GM21528 (cell line): ENCODE results near the gene OOSP4A.
"Not testable (repeated sequence)": the region's sequence is repeated elsewhere in the genome, so short reads cannot be mapped to it uniquely, and the experiment has no call there.

Source experiments
- ATAC-seq: cut with Tn5 transposase; IDR thresholded peaks from one replicate; pipeline ENCODE4 v1.9.1; 2021; ENCODE audit warnings: mild to moderate bottlenecking, moderate library complexity; ENCODE audit not compliant: unreplicated experiment, low FRiP score

The OOSP4A gene

GRCh38 chr11:59968395-59968783 is 4.6 kb downstream of the OOSP4A start:
- ATAC-seq = no peak

GRCh38 chr11:59973097-59973496 is 9.3 kb downstream of the OOSP4A start:
- no peak for ATAC-seq

DNA sequence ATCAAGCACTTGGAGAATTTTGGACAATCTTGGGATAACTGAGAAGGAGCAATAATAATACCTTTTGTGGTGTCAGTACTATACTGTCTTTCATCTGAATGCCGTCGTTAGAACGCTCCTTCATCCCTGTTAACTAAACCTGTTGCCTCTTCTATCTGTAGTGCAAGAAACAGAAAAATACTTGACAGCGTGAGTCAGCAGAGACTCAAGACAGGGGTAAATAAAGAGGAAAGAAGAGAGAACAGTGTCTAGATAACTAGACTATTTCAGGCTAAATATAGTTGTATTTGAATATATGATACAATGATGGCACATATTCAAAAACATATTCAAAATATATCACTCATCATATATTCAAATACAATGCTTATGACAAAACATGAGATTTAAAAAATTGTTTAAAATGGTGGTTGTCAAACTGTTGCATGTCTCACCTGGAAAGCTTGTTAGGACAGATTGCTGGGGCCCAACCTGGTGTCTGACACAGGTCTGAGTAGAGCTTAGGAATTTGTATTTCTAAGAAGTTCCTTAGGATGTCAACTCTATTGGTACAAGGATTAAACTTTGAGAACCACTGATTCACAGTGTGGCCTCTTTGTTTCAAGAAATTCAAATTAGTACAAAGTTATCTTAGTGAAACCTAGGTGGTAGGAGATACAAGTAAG is 17.4 kb downstream of the OOSP4A start:
- no peak for ATAC-seq

- not testable (repeated sequence) for ATAC-seq
Measured at GRCh38 chr11:59982037-59982436, 18.2 kb downstream of the OOSP4A start.

DNA sequence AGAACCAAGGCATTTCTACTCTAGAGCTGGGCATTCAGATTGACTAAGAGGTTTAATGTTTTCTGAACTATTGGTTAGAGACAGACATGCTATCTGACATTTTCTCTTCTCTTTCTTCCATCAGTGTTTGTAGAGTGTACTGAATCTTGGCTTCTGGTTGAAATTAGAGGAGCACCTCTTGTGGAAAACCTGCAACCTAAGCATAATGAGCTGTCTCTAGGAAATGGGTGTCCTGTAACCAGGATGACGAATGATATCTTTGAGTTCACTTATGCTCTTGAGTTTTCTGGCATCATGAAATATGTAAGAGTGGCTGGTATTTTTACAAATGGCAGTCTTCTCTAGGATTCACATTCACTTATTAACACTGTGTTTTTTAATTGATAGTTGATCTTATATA is 19.4 kb downstream of the OOSP4A start:
- no peak for ATAC-seq

DNA sequence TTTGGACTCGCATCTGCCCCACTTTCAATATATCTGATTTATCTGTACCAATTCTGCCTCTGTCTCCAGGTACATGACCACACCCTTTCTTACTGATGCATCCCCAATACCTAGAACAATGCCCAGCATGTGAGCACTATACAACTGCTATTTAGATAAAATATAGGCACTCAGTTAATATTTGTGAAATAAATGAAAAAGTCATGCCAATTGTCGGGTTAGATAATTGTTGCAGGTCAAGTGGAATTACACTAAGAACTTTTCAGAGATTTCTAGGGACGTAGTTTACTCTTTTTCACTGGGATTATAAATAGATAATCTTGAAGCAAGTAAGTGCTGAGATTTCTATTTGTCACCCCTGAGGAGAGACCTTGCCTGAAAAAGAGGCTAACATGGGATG is 20.5 kb downstream of the OOSP4A start:
- ATAC-seq = no peak

GRCh38 chr11:59990421-59990820 is 26.6 kb downstream of the OOSP4A start:
- ATAC-seq = no peak

- ATAC-seq = no peak
Measured at GRCh38 chr11:59992425-59992824, 28.6 kb downstream of the OOSP4A start.

- ATAC-seq = no peak
Measured at GRCh38 chr11:59997800-59998199, 34.0 kb downstream of the OOSP4A start.

DNA sequence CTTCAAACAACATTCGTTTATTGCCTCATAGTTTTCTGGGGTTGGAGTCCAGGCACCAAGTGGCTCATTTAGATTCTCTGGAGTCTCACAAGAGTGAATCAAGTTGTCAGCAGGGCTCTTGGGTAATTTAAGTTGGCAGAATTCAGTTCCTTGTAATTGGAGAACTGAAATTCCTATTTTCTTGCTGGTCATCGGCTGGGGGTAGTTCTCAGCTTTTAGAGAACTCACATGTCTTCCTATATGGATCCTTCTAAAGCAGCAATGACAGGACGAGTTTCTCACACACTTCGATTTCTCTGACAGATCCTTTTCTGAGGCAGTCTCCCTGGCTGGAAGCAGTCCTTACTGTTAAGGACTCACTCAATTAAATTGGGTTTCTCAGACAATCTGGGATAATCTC is 35.9 kb downstream of the OOSP4A start:
- ATAC-seq = no peak

- ATAC-seq = no peak
Measured at GRCh38 chr11:60003729-60004128, 39.9 kb downstream of the OOSP4A start.

GRCh38 chr11:60005360-60005759 is 41.5 kb downstream of the OOSP4A start:
- ATAC-seq = no peak

DNA sequence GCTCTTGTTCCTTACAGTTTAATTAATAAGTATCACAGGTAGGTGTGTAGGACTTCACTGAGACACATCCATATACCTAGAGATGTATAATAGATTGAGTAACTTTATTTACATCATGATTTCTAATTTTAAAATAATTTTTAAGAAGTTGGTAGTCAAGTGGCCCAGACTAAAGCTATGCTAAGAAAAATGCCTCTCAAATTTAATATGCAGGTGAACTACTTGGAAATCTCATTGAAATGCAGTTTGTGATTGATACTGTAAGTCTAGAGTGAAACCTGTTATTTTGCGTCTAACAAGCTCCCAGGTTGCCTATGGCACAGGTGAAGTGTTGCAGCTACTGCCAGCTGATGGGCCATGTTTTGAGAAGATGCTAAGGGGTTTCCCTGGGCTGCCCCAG is 53.0 kb downstream of the OOSP4A start, which contains the start of gene OOSP4B:
TSS of gene OOSP4B (plus strand) at position 301 of the 400 bp plus-strand sequence.
- no peak for ATAC-seq

DNA sequence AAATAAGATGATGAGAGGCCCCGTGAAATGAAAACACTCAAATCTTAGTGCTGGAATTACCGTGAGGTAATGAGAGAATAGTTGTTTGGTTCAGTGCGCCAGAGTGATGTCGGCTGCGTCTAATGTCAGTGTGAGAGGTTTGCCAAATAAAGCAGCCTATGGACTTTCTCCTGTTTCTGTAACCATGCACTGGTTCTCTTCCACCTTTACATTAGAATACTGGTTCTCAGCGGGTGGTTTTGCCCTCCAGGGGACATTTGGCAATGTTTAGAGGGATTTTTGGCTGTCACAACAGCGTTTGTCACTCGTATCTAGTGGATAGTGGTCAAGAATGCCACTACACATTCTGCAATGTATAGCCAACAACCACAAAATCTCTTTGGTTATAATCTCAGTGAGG is 54.2 kb downstream of the OOSP4A start:
- ATAC-seq = no peak
